GM12864 (cell line): Measurements from ENCODE around the gene ELOVL1.

ENCODE experiments used
- DNase-seq: peaks from one replicate; pipeline ENCODE4 v3.0.0-alpha.2; 2011; ENCODE audit warnings: low read depth
- H3K4me3 ChIP-seq: 2 replicates; pipeline ENCODE4 v1.5.1; 2011; ENCODE audit warnings: mild to moderate bottlenecking, low read depth, low read length, control low read depth
- TF ChIP-seq, protein P1 (sequence below): IDR thresholded peaks from 2 replicates; pipeline ENCODE4 v1.5.1; 2011; ENCODE audit warnings: low read depth, mild to moderate bottlenecking, moderate library complexity, low read length, control low read depth, inconsistent platforms; ENCODE audit errors: missing control alignments

The ELOVL1 gene

DNA sequence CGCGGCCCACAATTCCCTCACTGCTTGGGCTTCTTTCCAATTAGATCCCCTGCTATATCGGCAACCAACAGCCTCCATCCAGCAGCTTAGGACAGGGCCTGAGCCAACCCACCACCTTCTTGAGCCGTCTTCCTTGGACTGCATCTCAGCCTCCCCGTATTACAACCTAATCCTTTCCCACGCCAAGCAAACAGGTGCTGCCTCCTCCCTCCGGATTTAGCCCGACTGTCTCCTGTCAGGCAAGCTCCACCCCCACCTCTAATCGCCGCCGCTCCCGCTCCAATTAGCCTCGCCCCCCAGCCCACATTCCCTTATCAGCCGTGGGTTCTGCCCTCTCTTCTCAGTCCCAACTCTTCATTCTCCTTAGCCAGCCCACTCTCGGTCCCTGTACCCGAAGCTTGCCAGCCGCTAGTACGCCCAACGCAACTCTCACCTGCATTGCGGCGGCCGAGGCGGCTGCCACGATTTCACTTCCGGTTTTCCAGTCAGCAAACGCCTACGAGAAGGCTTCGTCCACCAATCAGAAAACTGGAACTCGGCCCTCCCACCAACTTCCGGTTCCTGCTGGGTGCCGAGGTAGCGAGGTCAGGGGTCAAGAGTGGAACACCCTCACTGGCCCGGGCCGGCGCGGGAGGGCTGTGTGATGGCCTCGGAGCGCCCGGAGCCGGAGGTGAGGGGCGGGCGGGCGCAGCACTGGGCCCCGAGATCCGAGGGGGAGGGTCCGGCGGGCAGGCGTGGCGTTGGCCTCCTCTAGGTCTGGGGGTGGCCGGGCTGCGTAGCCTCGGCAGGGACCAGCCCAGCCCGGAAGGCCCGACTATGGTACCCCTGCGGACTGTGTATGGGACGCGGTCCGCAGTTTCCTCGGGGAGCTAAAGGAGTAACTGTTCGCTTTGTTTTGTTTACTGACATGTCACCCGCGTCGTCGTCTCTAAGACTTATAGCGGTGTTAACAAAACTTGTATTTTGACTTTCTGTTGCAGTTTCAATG, 21.8 kb upstream of the ELOVL1 start, which contains the start of the genes MED8 and SZT2:
Gene MED8, minus strand, starts transcription at position 475 of the 988 bp plus-strand sequence. Its CDS starts 36 bp downstream, at position 439.
Gene SZT2, plus strand, starts transcription at position 574 of the 988 bp plus-strand sequence. Its CDS starts 70 bp downstream, at position 644.
- H3K4me3 ChIP-seq = peak within 1 kb of the TSS; percentile 75
- TF ChIP-seq, protein P1, sequence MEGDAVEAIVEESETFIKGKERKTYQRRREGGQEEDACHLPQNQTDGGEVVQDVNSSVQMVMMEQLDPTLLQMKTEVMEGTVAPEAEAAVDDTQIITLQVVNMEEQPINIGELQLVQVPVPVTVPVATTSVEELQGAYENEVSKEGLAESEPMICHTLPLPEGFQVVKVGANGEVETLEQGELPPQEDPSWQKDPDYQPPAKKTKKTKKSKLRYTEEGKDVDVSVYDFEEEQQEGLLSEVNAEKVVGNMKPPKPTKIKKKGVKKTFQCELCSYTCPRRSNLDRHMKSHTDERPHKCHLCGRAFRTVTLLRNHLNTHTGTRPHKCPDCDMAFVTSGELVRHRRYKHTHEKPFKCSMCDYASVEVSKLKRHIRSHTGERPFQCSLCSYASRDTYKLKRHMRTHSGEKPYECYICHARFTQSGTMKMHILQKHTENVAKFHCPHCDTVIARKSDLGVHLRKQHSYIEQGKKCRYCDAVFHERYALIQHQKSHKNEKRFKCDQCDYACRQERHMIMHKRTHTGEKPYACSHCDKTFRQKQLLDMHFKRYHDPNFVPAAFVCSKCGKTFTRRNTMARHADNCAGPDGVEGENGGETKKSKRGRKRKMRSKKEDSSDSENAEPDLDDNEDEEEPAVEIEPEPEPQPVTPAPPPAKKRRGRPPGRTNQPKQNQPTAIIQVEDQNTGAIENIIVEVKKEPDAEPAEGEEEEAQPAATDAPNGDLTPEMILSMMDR = no peak
- peak; percentile 87 for DNase-seq

DNA sequence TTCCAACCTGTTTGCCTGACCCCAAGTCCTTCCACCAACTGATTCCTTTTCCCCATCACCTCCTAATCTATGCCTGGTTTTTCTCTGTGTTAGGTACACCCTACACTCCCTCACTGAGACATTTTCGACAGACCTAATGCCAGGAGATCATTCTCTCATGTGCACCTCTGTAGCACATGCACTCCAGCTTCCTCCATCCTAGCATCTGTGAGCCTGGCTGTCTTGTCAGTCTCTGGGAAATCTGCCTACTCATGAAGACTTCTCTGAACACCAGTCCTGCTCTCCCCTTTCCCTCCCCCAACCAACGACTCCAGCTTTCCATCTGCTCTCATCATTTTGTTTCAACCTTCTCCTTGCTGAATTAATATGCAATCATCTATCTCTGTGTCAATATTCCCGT, 20.8 kb upstream of the ELOVL1 start:
- H3K4me3 ChIP-seq = peak overlapping the region; percentile 75
- TF ChIP-seq, protein P1 = no peak
- no peak for DNase-seq

DNA sequence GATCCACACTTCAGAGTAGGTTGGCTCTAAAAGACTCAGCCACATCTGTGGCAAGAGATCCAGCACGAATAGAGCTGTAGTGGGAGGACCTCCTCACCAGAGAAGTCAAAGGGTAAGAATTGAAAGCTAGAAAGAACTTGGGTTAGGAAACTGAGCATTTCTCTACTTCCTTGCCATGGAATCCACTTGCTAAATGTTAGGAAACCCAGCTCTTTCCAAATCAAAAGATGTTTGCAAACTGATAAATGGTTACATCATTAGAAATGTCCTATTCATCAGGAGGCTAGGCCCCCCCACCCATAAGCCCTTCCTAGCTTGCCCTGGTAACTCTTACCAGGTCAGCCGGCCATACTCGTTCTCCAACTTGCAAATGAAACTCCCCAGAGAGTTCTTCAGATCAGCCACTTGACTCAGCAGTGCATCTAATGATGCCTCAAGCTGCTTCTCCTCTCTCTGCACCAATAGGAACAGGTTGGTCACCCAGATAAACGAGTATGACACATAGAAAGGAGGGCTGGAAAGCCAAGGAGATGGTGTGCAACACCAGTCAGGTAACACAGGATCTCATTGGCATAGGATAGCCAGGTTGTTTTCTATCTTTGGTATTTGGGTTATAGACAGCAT, 20.3 kb upstream of the ELOVL1 start:
- H3K4me3 ChIP-seq = peak overlapping the region; percentile 75; the same call in 1 of the 2 replicates
- no peak for DNase-seq
- TF ChIP-seq, protein P1 = no peak

DNA sequence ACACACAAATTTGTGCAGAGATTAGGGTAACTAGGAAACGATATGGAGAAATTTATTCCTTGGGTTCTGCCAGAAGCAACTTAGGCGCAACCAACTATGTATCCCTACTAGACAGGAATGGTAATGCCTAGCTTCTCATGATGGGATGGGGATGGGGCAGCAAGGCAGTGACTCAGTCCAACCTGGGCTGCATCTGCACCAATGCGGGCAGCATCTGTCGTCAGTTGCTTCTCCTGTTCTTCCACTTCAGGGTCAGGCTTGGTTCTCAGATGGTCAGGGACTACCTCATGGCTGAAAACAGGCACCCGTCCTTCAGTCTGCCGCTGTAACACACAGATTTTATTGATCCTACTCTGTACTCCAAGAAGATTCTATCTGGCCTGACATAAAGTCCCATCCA, 18.9 kb upstream of the ELOVL1 start:
- H3K4me3 ChIP-seq = no peak overlapping the region
- TF ChIP-seq, protein P1 = no peak
- no peak for DNase-seq

DNA sequence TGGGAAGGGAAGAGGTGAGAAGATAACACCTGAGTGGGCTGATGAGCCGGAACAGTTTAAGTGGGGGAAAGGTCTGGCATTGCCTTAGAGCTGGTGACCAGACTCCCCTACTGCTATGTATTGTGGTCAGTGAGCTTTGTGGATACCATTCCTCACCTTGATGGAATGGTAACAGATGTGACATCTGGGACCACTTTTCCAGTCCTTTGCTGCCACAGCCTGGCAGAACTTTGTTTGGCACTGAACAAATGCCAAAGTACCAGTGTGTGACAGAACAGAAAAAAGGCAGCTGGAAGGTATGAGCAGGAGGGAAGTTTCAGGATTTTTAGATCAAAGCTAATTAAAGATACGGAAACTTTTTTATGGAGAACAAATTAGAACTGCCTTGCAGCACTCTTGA, 15.6 kb upstream of the ELOVL1 start:
- no peak overlapping the region for H3K4me3 ChIP-seq
- no peak for DNase-seq

DNA sequence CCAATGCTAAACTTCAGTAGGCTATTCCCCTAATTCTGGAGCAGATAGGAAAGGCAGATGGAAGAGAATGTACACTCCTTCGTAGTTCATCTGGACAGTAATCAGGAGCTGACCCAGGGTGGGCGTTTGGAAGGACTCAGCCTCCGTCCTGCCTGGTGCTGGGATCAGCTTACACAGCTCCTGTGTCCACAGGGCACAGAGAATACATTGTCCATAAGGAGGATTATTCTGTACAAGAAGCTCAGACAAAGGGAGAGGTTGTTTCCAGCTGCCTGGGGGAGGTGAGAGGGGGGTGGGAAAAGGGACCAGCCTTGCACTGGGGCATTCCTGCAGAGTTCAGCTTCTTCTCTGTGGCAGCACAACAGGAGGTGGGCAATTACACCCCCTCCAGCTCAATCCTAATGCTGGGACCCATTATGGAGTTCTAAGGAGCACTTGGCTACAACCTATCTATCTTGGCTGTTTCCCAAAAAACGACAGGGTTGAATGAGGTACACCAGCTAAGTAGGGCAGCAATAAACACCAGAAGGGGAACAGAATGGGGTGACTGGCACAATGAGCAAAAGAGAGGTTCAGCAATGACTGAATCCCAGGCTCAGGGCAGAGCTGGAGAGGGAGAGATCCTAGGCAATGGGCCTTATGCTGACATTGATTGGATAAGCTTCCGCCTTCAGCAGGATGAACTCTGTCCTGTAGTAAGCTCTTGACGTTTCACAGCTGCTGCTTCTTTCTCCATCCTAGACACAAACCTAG, 14.4 kb upstream of the ELOVL1 start:
- no peak for DNase-seq
- H3K4me3 ChIP-seq = no peak overlapping the region
- TF ChIP-seq, protein P1 = no peak

More for the DNA sequence above, 15.6 kb upstream of the ELOVL1 start:
- TF ChIP-seq, protein P1 = no peak
